ENCODE data around the gene LEKR1. TPM values are rescaled to one million over a fixed set of nuclear protein-coding genes. Genes with fewer than 3 reads are reported as not detected.

Gene LEKR1
- 1.4 TPM for polyA plus RNA-seq (2013, experiment 1 of 4)
- 0.91 TPM for polyA plus RNA-seq (2013, experiment 2 of 4)
- polyA plus RNA-seq (2013, experiment 3 of 4), result 0.53 TPM
- 0.69 TPM for polyA plus RNA-seq (2013, experiment 4 of 4)

GRCh38 chr3:156826144-156826895 lies at the start of gene LEKR1:
TSS of gene LEKR1 (plus strand) at chr3:156826353. CDS start at chr3:156829330, 2,977 bp downstream.
- H3K27ac ChIP-seq (ENCODE audit: insufficient read depth, low read depth, low read length, poor library complexity, severe bottlenecking), result peak within 1 kb of the TSS; percentile 38
- H3K36me3 ChIP-seq (ENCODE audit: control insufficient read depth, insufficient read depth, low read length), result no peaks in the 10 kb centered on the region
- 1 to 2% methylated on average over 63 of the region's 63 CpGs for WGBS, 2 experiments
- H3K4me1 ChIP-seq (ENCODE audit: control insufficient read depth, insufficient read depth, low read length), result peaks cover 6% of the 10 kb centered on the region
- H3K4me3 ChIP-seq (ENCODE audit: insufficient read depth, low read depth, low read length), result peak within 1 kb of the TSS; percentile 50
- H3K9me3 ChIP-seq (ENCODE audit: control insufficient read depth, low read length), result no peaks in the 10 kb centered on the region
- H3K27me3 ChIP-seq (ENCODE audit: control insufficient read depth, insufficient read depth, low read length, poor library complexity, severe bottlenecking), result peaks cover 20% of the 10 kb centered on the region

GRCh38 chr3:156776871-156777270 lies 49.3 kb upstream of the LEKR1 start:
- Histone ChIP-seq H3K4me3 (ENCODE audit: insufficient read depth, low read depth, low read length) (no peak overlapping the region), H3K27ac (ENCODE audit: insufficient read depth, low read depth, low read length, poor library complexity, severe bottlenecking) (no peak overlapping the region), H3K27me3 (ENCODE audit: control insufficient read depth, insufficient read depth, low read length, poor library complexity, severe bottlenecking) (no peaks in the 10 kb centered on the region), H3K4me1 (ENCODE audit: control insufficient read depth, insufficient read depth, low read length) (no peaks in the 10 kb centered on the region), H3K9me3 (ENCODE audit: control insufficient read depth, low read length) (no peaks in the 10 kb centered on the region), H3K36me3 (ENCODE audit: control insufficient read depth, insufficient read depth, low read length) (no peaks in the 10 kb centered on the region)

GRCh38 chr3:156781310-156782230 lies 44.6 kb upstream of the LEKR1 start:
- Histone ChIP-seq H3K9me3 (ENCODE audit: control insufficient read depth, low read length) (no peaks in the 10 kb centered on the region), H3K27ac (ENCODE audit: insufficient read depth, low read depth, low read length, poor library complexity, severe bottlenecking) (no peak overlapping the region), H3K4me1 (ENCODE audit: control insufficient read depth, insufficient read depth, low read length) (no peaks in the 10 kb centered on the region), H3K27me3 (ENCODE audit: control insufficient read depth, insufficient read depth, low read length, poor library complexity, severe bottlenecking) (no peaks in the 10 kb centered on the region), H3K36me3 (ENCODE audit: control insufficient read depth, insufficient read depth, low read length) (no peaks in the 10 kb centered on the region), H3K4me3 (ENCODE audit: insufficient read depth, low read depth, low read length) (no peak overlapping the region)
- 92 to 95% methylated on average over 4 of the region's 4 CpGs for WGBS, 2 experiments

GRCh38 chr3:156782319-156782718 lies 43.8 kb upstream of the LEKR1 start:
- Histone ChIP-seq H3K27ac (ENCODE audit: insufficient read depth, low read depth, low read length, poor library complexity, severe bottlenecking) (no peak overlapping the region), H3K27me3 (ENCODE audit: control insufficient read depth, insufficient read depth, low read length, poor library complexity, severe bottlenecking) (no peaks in the 10 kb centered on the region)
- 86 to 94% methylated on average over 4 of the region's 5 CpGs for WGBS, 2 experiments

GRCh38 chr3:156782921-156783320 lies 43.2 kb upstream of the LEKR1 start:
- Histone ChIP-seq H3K27ac (ENCODE audit: insufficient read depth, low read depth, low read length, poor library complexity, severe bottlenecking) (no peak overlapping the region), H3K27me3 (ENCODE audit: control insufficient read depth, insufficient read depth, low read length, poor library complexity, severe bottlenecking) (no peaks in the 10 kb centered on the region)

More at GRCh38 chr3:156782319-156782718, 43.8 kb upstream of the LEKR1 start:
- no peaks in the 10 kb centered on the region for H3K4me1 ChIP-seq (ENCODE audit: control insufficient read depth, insufficient read depth, low read length)
- H3K9me3 ChIP-seq (ENCODE audit: control insufficient read depth, low read length), result no peaks in the 10 kb centered on the region
- H3K4me3 ChIP-seq (ENCODE audit: insufficient read depth, low read depth, low read length), result no peak overlapping the region
- H3K36me3 ChIP-seq (ENCODE audit: control insufficient read depth, insufficient read depth, low read length), result no peaks in the 10 kb centered on the region

GRCh38 chr3:156787001-156787400 lies 39.2 kb upstream of the LEKR1 start:
- no peaks in the 10 kb centered on the region for H3K4me1 ChIP-seq (ENCODE audit: control insufficient read depth, insufficient read depth, low read length)
- H3K27ac ChIP-seq (ENCODE audit: insufficient read depth, low read depth, low read length, poor library complexity, severe bottlenecking), result no peak overlapping the region

More at GRCh38 chr3:156782921-156783320, 43.2 kb upstream of the LEKR1 start:
- H3K4me1 ChIP-seq (ENCODE audit: control insufficient read depth, insufficient read depth, low read length), result no peaks in the 10 kb centered on the region
- H3K36me3 ChIP-seq (ENCODE audit: control insufficient read depth, insufficient read depth, low read length), result no peaks in the 10 kb centered on the region
- no peak overlapping the region for H3K4me3 ChIP-seq (ENCODE audit: insufficient read depth, low read depth, low read length)
- no peaks in the 10 kb centered on the region for H3K9me3 ChIP-seq (ENCODE audit: control insufficient read depth, low read length)

GRCh38 chr3:156787926-156788663 lies 38.1 kb upstream of the LEKR1 start:
- H3K4me3 ChIP-seq (ENCODE audit: insufficient read depth, low read depth, low read length), result no peak overlapping the region
- H3K27ac ChIP-seq (ENCODE audit: insufficient read depth, low read depth, low read length, poor library complexity, severe bottlenecking), result no peak overlapping the region

More at GRCh38 chr3:156787001-156787400, 39.2 kb upstream of the LEKR1 start:
- Histone ChIP-seq H3K27me3 (ENCODE audit: control insufficient read depth, insufficient read depth, low read length, poor library complexity, severe bottlenecking) (no peaks in the 10 kb centered on the region), H3K36me3 (ENCODE audit: control insufficient read depth, insufficient read depth, low read length) (no peaks in the 10 kb centered on the region), H3K4me3 (ENCODE audit: insufficient read depth, low read depth, low read length) (no peak overlapping the region), H3K9me3 (ENCODE audit: control insufficient read depth, low read length) (no peaks in the 10 kb centered on the region)

GRCh38 chr3:156788846-156789245 lies 37.3 kb upstream of the LEKR1 start:
- H3K9me3 ChIP-seq (ENCODE audit: control insufficient read depth, low read length), result no peaks in the 10 kb centered on the region
- H3K4me1 ChIP-seq (ENCODE audit: control insufficient read depth, insufficient read depth, low read length), result no peaks in the 10 kb centered on the region
- 92 to 98% methylated on average over 3 of the region's 3 CpGs for WGBS, 2 experiments
- H3K4me3 ChIP-seq (ENCODE audit: insufficient read depth, low read depth, low read length), result no peak overlapping the region
- no peaks in the 10 kb centered on the region for H3K27me3 ChIP-seq (ENCODE audit: control insufficient read depth, insufficient read depth, low read length, poor library complexity, severe bottlenecking)
- H3K36me3 ChIP-seq (ENCODE audit: control insufficient read depth, insufficient read depth, low read length), result no peaks in the 10 kb centered on the region
- H3K27ac ChIP-seq (ENCODE audit: insufficient read depth, low read depth, low read length, poor library complexity, severe bottlenecking), result no peak overlapping the region

More at GRCh38 chr3:156787926-156788663, 38.1 kb upstream of the LEKR1 start:
- Histone ChIP-seq H3K4me1 (ENCODE audit: control insufficient read depth, insufficient read depth, low read length) (no peaks in the 10 kb centered on the region), H3K36me3 (ENCODE audit: control insufficient read depth, insufficient read depth, low read length) (no peaks in the 10 kb centered on the region), H3K9me3 (ENCODE audit: control insufficient read depth, low read length) (no peaks in the 10 kb centered on the region), H3K27me3 (ENCODE audit: control insufficient read depth, insufficient read depth, low read length, poor library complexity, severe bottlenecking) (no peaks in the 10 kb centered on the region)
- 82 to 92% methylated on average over 1 of the region's 1 CpG for WGBS, 2 experiments

- no peaks in the 10 kb centered on the region for H3K9me3 ChIP-seq (ENCODE audit: control insufficient read depth, low read length)
- H3K4me1 ChIP-seq (ENCODE audit: control insufficient read depth, insufficient read depth, low read length), result no peaks in the 10 kb centered on the region
- no peaks in the 10 kb centered on the region for H3K27me3 ChIP-seq (ENCODE audit: control insufficient read depth, insufficient read depth, low read length, poor library complexity, severe bottlenecking)
- no peaks in the 10 kb centered on the region for H3K36me3 ChIP-seq (ENCODE audit: control insufficient read depth, insufficient read depth, low read length)
- no peak overlapping the region for H3K4me3 ChIP-seq (ENCODE audit: insufficient read depth, low read depth, low read length)
- H3K27ac ChIP-seq (ENCODE audit: insufficient read depth, low read depth, low read length, poor library complexity, severe bottlenecking), result no peak overlapping the region
Observed at GRCh38 chr3:156790156-156790555, 36.0 kb upstream of the LEKR1 start.
